SK-N-SH treated with all-trans-retinoic acid at 6 μM for 48 hours (cell line): ENCODE results near the gene DIRAS3.
A peak's percentile ranks its signal among the peaks of the same experiment; 100 is the strongest.
"Not testable (repeated sequence)": the region's sequence is repeated elsewhere in the genome, so short reads cannot be mapped to it uniquely, and the experiment has no call there.

ENCODE experiments used
- ATAC-seq: fragments of 200-7000 bp; cut with Tn5 transposase; 3 replicates; pipeline ENCODE4 v1.9.1; 2020; ENCODE audit warnings: mild to moderate bottlenecking, moderate library complexity
- ARNTL ChIP-seq: fragments of 450-650 bp; formaldehyde crosslinking; IDR thresholded peaks from 2 replicates; pipeline ENCODE4 v1.5.0; 2020; ENCODE audit warnings: low read depth, mild to moderate bottlenecking, moderate library complexity, borderline replicate concordance
- CREB5 ChIP-seq: fragments of 250-450 bp; sonication (Bioruptor Pico); IDR thresholded peaks from 2 replicates; pipeline ENCODE4 v1.5.1; 2020; ENCODE audit warnings: low read depth, mild to moderate bottlenecking, moderate library complexity
- CSDC2 ChIP-seq: fragments of 250-450 bp; sonication (Bioruptor Pico); IDR thresholded peaks from 2 replicates; pipeline ENCODE4 v1.5.0; 2020; ENCODE audit warnings: mild to moderate bottlenecking, moderate library complexity
- CSRNP3 ChIP-seq: fragments of 250-450 bp; sonication (Bioruptor Pico); IDR thresholded peaks from 2 replicates; pipeline ENCODE4 v1.5.1; 2021; ENCODE audit warnings: mild to moderate bottlenecking, moderate library complexity
- ESRRG ChIP-seq: fragments of 250-450 bp; sonication (Bioruptor Pico); IDR thresholded peaks from 2 replicates; pipeline ENCODE4 v1.6.1; 2021; ENCODE audit warnings: mild to moderate bottlenecking
- GLIS3 ChIP-seq: fragments of 250-450 bp; sonication (Bioruptor Pico); IDR thresholded peaks from 2 replicates; pipeline ENCODE4 v1.5.0; 2020; ENCODE audit warnings: mild to moderate bottlenecking, moderate library complexity
- ISL1 ChIP-seq: fragments of 250-450 bp; sonication (Bioruptor Pico); IDR thresholded peaks from 2 replicates; pipeline ENCODE4 v2.1.2; 2022; ENCODE audit warnings: mild to moderate bottlenecking, moderate library complexity
- OSR1 ChIP-seq: fragments of 250-450 bp; sonication (Bioruptor Pico); IDR thresholded peaks from 2 replicates; pipeline ENCODE4 v1.8.0; 2022; ENCODE audit warnings: moderate library complexity, mild to moderate bottlenecking, inconsistent platforms
- PATZ1 ChIP-seq: fragments of 250-450 bp; sonication (Bioruptor Pico); IDR thresholded peaks from 2 replicates; pipeline ENCODE4 v1.8.0; 2020; ENCODE audit warnings: mild to moderate bottlenecking, moderate library complexity, borderline replicate concordance
- POU6F1 ChIP-seq: fragments of 250-450 bp; sonication (Bioruptor Pico); IDR thresholded peaks from 2 replicates; pipeline ENCODE4 v1.8.0; 2021; ENCODE audit warnings: low read depth, mild to moderate bottlenecking, moderate library complexity, borderline replicate concordance
- PPARA ChIP-seq: fragments of 250-450 bp; sonication (Bioruptor Pico); IDR thresholded peaks from 2 replicates; pipeline ENCODE4 v1.5.0; 2020; ENCODE audit warnings: mild to moderate bottlenecking, borderline replicate concordance
- RARB ChIP-seq: fragments of 250-450 bp; sonication (Bioruptor Pico); IDR thresholded peaks from 2 replicates; pipeline ENCODE4 v1.8.0; 2021; ENCODE audit warnings: mild to moderate bottlenecking, moderate library complexity
- SNAI2 ChIP-seq: fragments of 250-450 bp; sonication (Bioruptor Pico); IDR thresholded peaks from 2 replicates; pipeline ENCODE4 v1.5.0; 2020; ENCODE audit warnings: mild to moderate bottlenecking, moderate library complexity
- TCF4 ChIP-seq: fragments of 250-450 bp; sonication (Bioruptor Pico); IDR thresholded peaks from 2 replicates; pipeline ENCODE4 v1.8.0; 2021; ENCODE audit warnings: mild to moderate bottlenecking, moderate library complexity, borderline replicate concordance
- TOX ChIP-seq: fragments of 250-450 bp; sonication (Bioruptor Pico); IDR thresholded peaks from 2 replicates; pipeline ENCODE4 v1.8.0; 2021; ENCODE audit warnings: mild to moderate bottlenecking, moderate library complexity, borderline replicate concordance
- TSHZ2 ChIP-seq: fragments of 250-450 bp; sonication (Bioruptor Pico); IDR thresholded peaks from 2 replicates; pipeline ENCODE4 v1.5.0; 2020; ENCODE audit warnings: mild to moderate bottlenecking, moderate library complexity
- ZFP3 ChIP-seq: fragments of 250-450 bp; sonication (Bioruptor Pico); IDR thresholded peaks from 2 replicates; pipeline ENCODE4 v1.5.0; 2020; ENCODE audit warnings: mild to moderate bottlenecking, moderate library complexity
- ZFP30 ChIP-seq: fragments of 450-650 bp; formaldehyde crosslinking; IDR thresholded peaks from 2 replicates; pipeline ENCODE4 v1.5.0; 2022; ENCODE audit warnings: mild to moderate bottlenecking, moderate library complexity
- ZNF565 ChIP-seq: fragments of 450-650 bp; formaldehyde crosslinking; conservative IDR thresholded peaks from 2 replicates; pipeline ENCODE4 v1.5.0; 2020; ENCODE audit warnings: low read depth, mild to moderate bottlenecking, moderate library complexity
- ZNF70 ChIP-seq: fragments of 450-650 bp; formaldehyde crosslinking; IDR thresholded peaks from 2 replicates; pipeline ENCODE4 v1.5.0; 2020; ENCODE audit warnings: mild to moderate bottlenecking, moderate library complexity
- ZNF8 ChIP-seq: fragments of 450-650 bp; formaldehyde crosslinking; IDR thresholded peaks from 2 replicates; pipeline ENCODE4 v1.5.0; 2020; ENCODE audit warnings: mild to moderate bottlenecking, moderate library complexity

Gene DIRAS3

GRCh38 chr1:68010090-68010489, 40.3 kb downstream of the DIRAS3 start:
- peak; percentile 81 for ATAC-seq

GRCh38 chr1:68003626-68004025, 46.8 kb downstream of the DIRAS3 start:
- not testable (repeated sequence) for ATAC-seq

More at GRCh38 chr1:68010090-68010489, 40.3 kb downstream of the DIRAS3 start:
- TF ChIP-seq ZNF565 (CRISPR knock-in tag) = no peak
- TF ChIP-seq PATZ1 = no peak
- TF ChIP-seq CSRNP3 (CRISPR knock-in tag) = no peak
- TF ChIP-seq PPARA (CRISPR knock-in tag) = no peak
- no peak for TF ChIP-seq ZNF8
- TF ChIP-seq CSDC2 = no peak
- no peak for TF ChIP-seq SNAI2 (CRISPR knock-in tag)
- TF ChIP-seq ZFP30 (CRISPR knock-in tag) = no peak
- TF ChIP-seq GLIS3 (CRISPR knock-in tag) = no peak
- TF ChIP-seq, all 23 proteins: peak for 0

GRCh38 chr1:68000191-68000590, 50.2 kb downstream of the DIRAS3 start:
- ATAC-seq = no peak
- TF ChIP-seq TSHZ2 (CRISPR knock-in tag) (no peak), SNAI2 (CRISPR knock-in tag) (no peak), GLIS3 (CRISPR knock-in tag) (no peak), OSR1 (CRISPR knock-in tag) (no peak), PATZ1 (no peak), CREB5 (CRISPR knock-in tag) (no peak), ZNF70 (CRISPR knock-in tag) (no peak), ZFP30 (CRISPR knock-in tag) (no peak), ARNTL (CRISPR knock-in tag) (no peak), ZNF565 (CRISPR knock-in tag) (no peak)

- TF ChIP-seq CSRNP3 (CRISPR knock-in tag) (no peak), ZNF8 (no peak), GLIS3 (CRISPR knock-in tag) (no peak), ISL1 (CRISPR knock-in tag) (no peak), ZFP30 (CRISPR knock-in tag) (no peak), TOX (no peak), ZFP3 (no peak), ESRRG (CRISPR knock-in tag) (no peak), POU6F1 (CRISPR knock-in tag) (no peak), TCF4 (CRISPR knock-in tag) (no peak), ARNTL (CRISPR knock-in tag) (no peak), CSDC2 (no peak), PPARA (CRISPR knock-in tag) (no peak), OSR1 (CRISPR knock-in tag) (no peak), RARB (no peak)
- no peak for ATAC-seq
Observed at GRCh38 chr1:67997746-67998145, 52.7 kb downstream of the DIRAS3 start.
